ENCODE results near the gene PSMB4. TPM values are rescaled to one million over a fixed set of nuclear protein-coding genes. Genes with fewer than 3 reads are reported as not detected.
"Not testable (repeated sequence)": the region's sequence is repeated elsewhere in the genome, so short reads cannot be mapped to it uniquely, and the experiment has no call there.

The PSMB4 gene
- total RNA-seq, 1 experiment from 2014 or later, result 565 TPM

GRCh38 chr1:151377150-151377884, 22.1 kb upstream of the PSMB4 start:
- H3K27ac ChIP-seq (ENCODE audit: low read depth, low read length, poor library complexity, severe bottlenecking), result no peak overlapping the region
- no peaks in the 10 kb centered on the region for H3K9me3 ChIP-seq (ENCODE audit: low read depth, low read length, poor library complexity, severe bottlenecking)
- no peaks in the 10 kb centered on the region for H3K36me3 ChIP-seq (ENCODE audit: insufficient read depth, low read length, poor library complexity, severe bottlenecking)
- CTCF ChIA-PET, result no interaction called here
- H3K4me1 ChIP-seq (ENCODE audit: insufficient read depth, low read length, poor library complexity, severe bottlenecking), result peaks cover 4% of the 10 kb centered on the region
- no TSS peak for BruUV-seq (replicated peaks)
- intact Hi-C loops (cut with micrococcal nuclease; ENCODE audit: unreplicated experiment), result no loop called here
- H3K4me3 ChIP-seq (ENCODE audit: low read depth, low read length, poor library complexity, severe bottlenecking), result no peak overlapping the region
- no peaks in the 10 kb centered on the region for H3K27me3 ChIP-seq (replicated peaks; ENCODE audit: insufficient read depth, low read depth, low read length, poor library complexity)
- POLR2A ChIA-PET (ENCODE audit: low non-redundant PET), result no interaction called here
- no peak for DNase-seq (ENCODE audit: low spot score)
- TF ChIP-seq CTCF (conservative IDR thresholded peaks at IDR 0.05; ENCODE audit: low read depth, low read length) (no peak), EZH2 (IDR thresholded peaks at IDR 0.05; ENCODE audit: borderline replicate concordance, low read depth, low read length, poor library complexity, severe bottlenecking) (no peak)

- no peak for TF ChIP-seq CTCF (conservative IDR thresholded peaks at IDR 0.05; ENCODE audit: low read depth, low read length)
- no peak for TF ChIP-seq EZH2 (IDR thresholded peaks at IDR 0.05; ENCODE audit: borderline replicate concordance, low read depth, low read length, poor library complexity, severe bottlenecking)
- no peak for DNase-seq (ENCODE audit: low spot score)
- H3K4me3 ChIP-seq (ENCODE audit: low read depth, low read length, poor library complexity, severe bottlenecking), result no peak overlapping the region
- H3K4me1 ChIP-seq (ENCODE audit: insufficient read depth, low read length, poor library complexity, severe bottlenecking), result no peaks in the 10 kb centered on the region
- intact Hi-C loops (cut with micrococcal nuclease; ENCODE audit: unreplicated experiment), result no loop called here
- ChIA-PET POLR2A (ENCODE audit: low non-redundant PET) (no interaction called here), CTCF (no interaction called here)
- H3K36me3 ChIP-seq (ENCODE audit: insufficient read depth, low read length, poor library complexity, severe bottlenecking), result no peaks in the 10 kb centered on the region
- no peaks in the 10 kb centered on the region for H3K27me3 ChIP-seq (replicated peaks; ENCODE audit: insufficient read depth, low read depth, low read length, poor library complexity)
- no TSS peak for BruUV-seq (replicated peaks)
- no peaks in the 10 kb centered on the region for H3K9me3 ChIP-seq (ENCODE audit: low read depth, low read length, poor library complexity, severe bottlenecking)
- no peak overlapping the region for H3K27ac ChIP-seq (ENCODE audit: low read depth, low read length, poor library complexity, severe bottlenecking)
These were observed 14.8 kb upstream of the PSMB4 start for GRCh38 chr1:151384584-151384983.

GRCh38 chr1:151386002-151386401, 13.4 kb upstream of the PSMB4 start:
- H3K9me3 ChIP-seq (ENCODE audit: low read depth, low read length, poor library complexity, severe bottlenecking), result no peaks in the 10 kb centered on the region
- ChIA-PET CTCF (no interaction called here), POLR2A (ENCODE audit: low non-redundant PET) (no interaction called here)
- no peak for DNase-seq (ENCODE audit: low spot score)
- BruUV-seq (replicated peaks), result no TSS peak
- intact Hi-C loops (cut with micrococcal nuclease; ENCODE audit: unreplicated experiment), result no loop called here
- H3K27ac ChIP-seq (ENCODE audit: low read depth, low read length, poor library complexity, severe bottlenecking), result no peak overlapping the region
- H3K4me1 ChIP-seq (ENCODE audit: insufficient read depth, low read length, poor library complexity, severe bottlenecking), result no peaks in the 10 kb centered on the region
- TF ChIP-seq CTCF (conservative IDR thresholded peaks at IDR 0.05; ENCODE audit: low read depth, low read length) (no peak), EZH2 (IDR thresholded peaks at IDR 0.05; ENCODE audit: borderline replicate concordance, low read depth, low read length, poor library complexity, severe bottlenecking) (no peak)
- no peaks in the 10 kb centered on the region for H3K36me3 ChIP-seq (ENCODE audit: insufficient read depth, low read length, poor library complexity, severe bottlenecking)
- no peaks in the 10 kb centered on the region for H3K27me3 ChIP-seq (replicated peaks; ENCODE audit: insufficient read depth, low read depth, low read length, poor library complexity)
- H3K4me3 ChIP-seq (ENCODE audit: low read depth, low read length, poor library complexity, severe bottlenecking), result no peak overlapping the region

GRCh38 chr1:151390221-151391078, 8.9 kb upstream of the PSMB4 start:
- DNase-seq (ENCODE audit: low spot score); CTCF ChIA-PET; BruUV-seq (replicated peaks); H3K4me1 ChIP-seq (ENCODE audit: insufficient read depth, low read length, poor library complexity, severe bottlenecking); POLR2A ChIA-PET (ENCODE audit: low non-redundant PET); H3K36me3 ChIP-seq (ENCODE audit: insufficient read depth, low read length, poor library complexity, severe bottlenecking); H3K27me3 ChIP-seq (replicated peaks; ENCODE audit: insufficient read depth, low read depth, low read length, poor library complexity); H3K27ac ChIP-seq (ENCODE audit: low read depth, low read length, poor library complexity, severe bottlenecking); H3K4me3 ChIP-seq (ENCODE audit: low read depth, low read length, poor library complexity, severe bottlenecking); H3K9me3 ChIP-seq (ENCODE audit: low read depth, low read length, poor library complexity, severe bottlenecking): not testable (repeated sequence)
- intact Hi-C loops (cut with micrococcal nuclease; ENCODE audit: unreplicated experiment), result loop anchor here (10.0 kb wide), 1 partner anchor 86 kb away; no protein-coding TSS in a partner anchor
